ENCODE data around the gene EXTL1.

EXTL1 gene

DNA sequence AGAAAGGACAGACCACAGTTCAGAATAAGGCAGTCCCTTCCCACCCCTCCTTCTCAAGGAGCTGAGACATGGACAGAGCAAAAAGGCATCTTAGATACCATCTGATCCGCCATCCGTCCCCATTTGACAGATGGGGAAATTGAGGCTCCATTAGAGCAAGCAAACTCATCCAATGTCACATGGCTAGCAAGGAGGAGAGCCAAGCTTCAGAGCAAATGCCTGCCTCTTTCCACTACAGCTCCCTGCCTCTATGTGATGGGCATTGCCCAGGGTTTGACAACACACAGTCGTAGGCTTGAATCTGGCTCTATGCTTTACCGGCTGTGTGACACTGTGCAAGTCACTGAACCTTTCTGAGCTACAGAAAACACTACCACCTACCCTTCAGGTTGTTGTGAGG, 20.4 kb downstream of the EXTL1 start:
- no peak for DNase-seq (ENCODE audit: low read depth in 2 of 2)

DNA sequence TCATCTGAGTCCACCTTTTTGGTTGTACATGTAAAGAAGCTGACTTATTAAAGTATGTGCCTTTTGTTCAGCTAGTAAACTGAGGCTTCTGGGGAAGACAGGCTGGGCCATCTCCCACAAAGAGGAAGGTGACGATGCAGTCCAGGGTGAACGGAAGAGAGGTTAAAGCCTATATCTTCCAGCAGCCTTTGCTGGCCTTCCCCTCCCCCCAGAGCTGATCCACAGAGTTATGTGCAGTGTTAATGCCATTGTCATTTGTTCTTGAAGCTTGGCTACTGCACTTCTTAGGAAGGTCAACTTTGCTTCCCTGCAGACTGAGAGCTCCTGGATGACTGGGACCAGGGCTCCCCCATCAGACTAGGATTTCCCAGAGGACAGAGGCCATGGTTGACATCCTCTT, 22.2 kb downstream of the EXTL1 start:
- DNase-seq (ENCODE audit: low read depth in 2 of 2), result no peak

DNA sequence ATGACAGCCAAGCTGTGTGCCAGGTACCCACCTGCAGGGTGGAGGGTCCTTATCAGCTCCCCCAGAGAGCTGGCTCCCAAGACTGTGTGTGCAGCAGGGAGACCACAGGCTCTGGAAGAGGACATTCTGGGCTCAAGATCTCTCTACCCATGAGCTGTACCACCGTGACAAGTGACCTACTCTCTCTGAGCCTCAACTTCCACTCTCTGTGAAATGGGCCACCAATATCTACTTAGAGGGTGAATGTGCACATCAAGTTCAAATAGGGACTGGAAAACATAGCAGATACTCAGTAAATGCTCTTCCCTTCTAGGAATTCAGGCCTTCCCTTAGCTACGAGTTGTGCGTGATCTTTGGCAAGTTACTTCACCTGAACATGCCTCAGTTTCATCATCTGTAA, 22.8 kb downstream of the EXTL1 start:
- DNase-seq (ENCODE audit: low read depth in 2 of 2), result no peak

GRCh38 chr1:26044971-26045721, 23.6 kb downstream of the EXTL1 start:
- DNase-seq (ENCODE audit: low read depth in 2 of 2), result no peak

- no peak for DNase-seq (ENCODE audit: low read depth in 2 of 2)
Measured at GRCh38 chr1:26045722-26046245, 24.2 kb downstream of the EXTL1 start, which contains the start of gene SLC30A2. TSS of gene SLC30A2 (minus strand) at chr1:26046118. CDS start at chr1:26045896, 222 bp downstream.

DNA sequence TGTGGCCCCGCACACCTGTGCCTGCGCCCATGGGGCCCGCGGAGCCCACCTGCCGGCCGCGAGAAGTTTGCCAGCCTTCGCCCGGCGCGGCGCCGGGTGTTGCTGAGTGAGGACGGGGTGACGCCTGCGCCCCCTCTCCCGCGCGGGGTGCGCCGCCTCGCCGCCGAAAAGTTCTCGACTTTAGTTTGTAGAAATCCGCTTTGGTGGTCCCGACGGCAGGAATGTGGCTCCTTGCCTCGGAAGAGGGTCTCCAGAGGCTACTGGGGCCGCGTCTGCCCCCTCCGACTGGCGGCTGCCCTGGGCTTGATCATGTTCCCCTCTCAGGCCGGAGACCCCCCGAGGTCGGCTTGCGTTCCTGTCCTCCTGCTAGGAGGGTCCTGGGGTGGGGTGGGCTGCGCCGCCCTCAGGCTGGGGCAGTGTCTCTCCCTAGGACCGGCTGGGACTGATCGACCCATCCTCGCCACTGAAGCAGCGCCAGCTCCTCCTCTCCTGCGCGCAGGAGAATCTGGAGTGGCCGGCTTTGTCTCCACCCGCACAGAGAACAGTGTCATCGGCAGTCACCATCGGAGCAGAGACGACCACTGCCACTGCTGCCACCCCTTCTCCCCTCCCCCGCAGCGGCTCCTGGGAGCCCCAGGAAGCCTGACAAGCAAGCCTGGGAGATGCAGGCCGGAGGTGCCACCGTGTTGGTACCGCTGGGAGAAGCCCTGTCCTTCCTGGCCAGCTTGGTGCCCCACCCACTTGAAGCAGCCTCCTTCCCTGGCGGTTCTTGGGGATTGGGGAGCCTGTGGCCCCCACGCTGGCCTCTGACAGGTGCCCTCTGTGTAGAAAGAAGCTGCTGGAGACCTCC, 24.9 kb downstream of the EXTL1 start:
- DNase-seq (ENCODE audit: low read depth in 2 of 2), result no peak

GRCh38 chr1:26047278-26047874, 25.8 kb downstream of the EXTL1 start:
- DNase-seq (ENCODE audit: low read depth in 2 of 2), result no peak

DNA sequence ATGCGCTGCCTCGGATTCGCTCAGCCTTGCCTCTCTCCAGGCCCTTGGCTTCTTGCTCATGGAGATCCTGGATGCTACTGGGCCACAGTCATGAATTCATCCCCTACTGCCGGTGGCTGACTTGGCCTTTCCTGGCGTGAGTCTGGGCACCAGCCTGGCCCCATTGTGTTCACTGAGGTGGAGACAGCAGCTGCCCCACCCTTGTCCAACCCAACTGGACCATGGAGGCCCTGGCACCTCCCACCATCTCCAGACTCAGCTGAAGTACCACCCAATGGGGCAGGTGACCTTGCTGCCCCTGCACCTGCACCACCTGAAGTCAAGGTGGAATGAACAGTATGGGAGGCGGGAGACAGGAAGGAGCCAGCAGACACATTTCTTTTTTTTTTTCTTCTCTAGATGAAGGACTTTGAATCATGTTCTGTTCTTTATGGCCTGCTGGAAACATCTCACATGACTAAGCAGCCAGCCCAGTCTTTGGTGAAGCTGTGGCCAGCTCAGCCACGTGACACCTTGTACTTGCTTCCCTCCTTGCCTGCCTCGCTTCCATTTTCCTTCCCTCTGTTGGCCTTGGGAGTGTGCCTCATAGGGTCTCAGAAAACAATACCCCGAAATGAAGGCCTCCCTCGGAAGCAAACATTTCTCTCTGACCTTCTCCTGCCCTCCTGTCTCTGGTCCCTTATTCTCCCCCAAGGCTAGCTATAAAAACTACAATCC, 28.1 kb downstream of the EXTL1 start:
- DNase-seq (ENCODE audit: low read depth in 2 of 2), result no peak

DNA sequence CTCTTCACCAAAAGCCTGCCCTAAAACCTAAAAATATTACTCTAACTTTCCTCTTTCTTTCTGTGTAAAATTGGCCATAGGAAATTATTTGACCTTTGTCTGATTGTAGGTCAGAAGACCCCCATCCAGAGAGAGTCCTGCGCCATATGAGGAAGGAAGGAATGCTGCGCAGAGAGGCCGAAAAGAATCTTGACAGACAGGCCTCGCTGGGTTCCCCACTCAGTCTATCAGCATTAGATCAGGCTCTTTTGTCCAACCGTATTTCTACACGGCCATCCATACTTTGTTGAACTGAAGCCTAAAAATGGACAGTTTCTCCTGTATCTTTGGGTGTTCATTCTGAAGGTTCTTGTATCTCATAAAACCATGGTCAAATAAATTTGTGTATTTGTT, 28.7 kb downstream of the EXTL1 start:
- DNase-seq (ENCODE audit: low read depth in 2 of 2), result no peak

DNA sequence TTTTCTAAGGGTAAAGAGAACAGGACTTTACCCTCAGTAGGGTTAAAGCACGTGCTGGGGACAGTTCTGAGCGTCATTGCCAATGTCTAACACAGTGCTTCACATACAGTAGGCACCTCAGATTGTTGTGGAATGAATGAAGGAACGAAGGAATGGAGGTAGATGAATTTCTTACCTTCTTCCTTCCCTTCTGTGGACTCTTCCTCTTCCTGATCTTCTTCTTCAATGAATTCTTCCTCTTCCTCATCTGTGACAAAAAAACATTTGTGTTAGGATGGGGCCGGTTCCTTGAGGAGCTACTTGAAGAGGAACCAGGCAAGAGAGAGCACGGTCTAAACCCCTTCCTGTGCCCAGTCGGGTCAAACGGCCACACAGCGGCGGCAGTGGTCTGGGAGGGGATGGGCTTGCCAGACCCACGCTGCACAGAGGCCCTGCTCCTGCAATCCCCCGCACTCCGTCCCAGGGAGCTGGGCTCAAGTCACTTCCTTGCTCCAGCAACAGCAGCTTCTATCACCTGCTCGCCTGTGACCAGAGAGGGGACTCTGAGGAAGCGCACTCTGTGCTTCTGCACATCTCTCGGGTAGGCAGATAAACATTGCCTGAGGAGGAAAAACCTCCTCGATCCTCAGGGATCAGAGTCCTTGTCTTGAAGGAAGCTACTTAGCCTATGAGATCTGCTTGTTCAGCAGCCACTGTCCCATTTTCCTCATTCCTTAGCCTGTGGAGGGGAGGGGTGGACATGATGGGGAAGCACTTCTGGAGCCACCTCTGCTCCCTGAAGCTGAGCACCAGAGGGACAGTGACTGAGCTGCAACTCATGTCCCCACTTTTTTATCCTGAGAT, 32.4 kb downstream of the EXTL1 start:
- DNase-seq (ENCODE audit: low read depth in 2 of 2), result no peak

GRCh38 chr1:26055041-26055440, 33.5 kb downstream of the EXTL1 start:
- no peak for DNase-seq (ENCODE audit: low read depth in 2 of 2)

- no peak for DNase-seq (ENCODE audit: low read depth in 2 of 2)
Measured at GRCh38 chr1:26057189-26057588, 35.6 kb downstream of the EXTL1 start.

DNA sequence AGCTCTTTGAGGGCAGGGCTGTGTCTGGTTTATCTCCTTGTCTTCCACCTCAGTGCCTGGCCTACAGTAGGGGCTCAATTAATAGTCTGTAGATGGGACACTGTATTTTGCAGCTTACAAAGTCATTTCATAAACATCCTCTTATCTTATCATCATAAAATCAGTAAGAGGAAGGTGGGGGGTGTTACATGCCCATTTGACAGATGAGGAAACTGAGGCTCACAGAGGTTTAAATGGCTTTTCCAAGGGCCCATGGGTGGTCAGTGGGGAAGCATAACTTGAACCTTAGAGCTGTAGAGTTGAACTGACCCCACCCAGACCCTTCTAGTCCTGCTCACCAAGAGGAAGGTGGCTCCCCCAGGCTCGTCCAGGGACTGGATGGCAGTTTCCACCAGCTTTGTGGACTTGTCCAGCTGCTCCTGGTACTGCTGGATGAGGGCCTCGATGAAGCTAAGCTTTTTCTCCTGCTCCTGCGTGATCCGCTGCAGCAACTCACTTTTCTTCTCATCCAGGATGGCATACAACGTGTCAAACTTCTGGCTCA, 36.5 kb downstream of the EXTL1 start:
- no peak for DNase-seq (ENCODE audit: low read depth in 2 of 2)

- DNase-seq (ENCODE audit: low read depth in 2 of 2), result no peak
Measured at GRCh38 chr1:26059906-26060305, 38.3 kb downstream of the EXTL1 start.

GRCh38 chr1:26060832-26061574, 39.4 kb downstream of the EXTL1 start:
- no peak for DNase-seq (ENCODE audit: low read depth in 2 of 2)

DNA sequence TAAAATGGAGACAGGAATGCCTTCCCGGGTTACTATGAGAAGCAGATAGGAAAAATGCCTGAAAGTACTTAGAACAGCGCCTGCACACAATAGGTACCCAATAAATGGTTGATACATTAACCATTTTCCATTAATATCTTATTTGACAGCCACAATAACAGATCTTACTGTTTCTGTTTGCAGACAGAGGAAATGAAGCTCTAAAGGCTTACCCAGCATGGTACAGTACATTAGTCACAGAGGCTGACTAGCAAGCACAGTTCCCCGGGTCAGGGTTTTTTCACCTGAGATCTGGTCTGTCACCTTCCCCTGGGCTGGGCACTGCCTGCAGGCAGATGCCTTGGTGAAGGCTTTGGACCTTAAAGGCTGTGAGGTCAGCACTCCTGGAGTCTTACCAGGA, 43.0 kb downstream of the EXTL1 start:
- no peak for DNase-seq (ENCODE audit: low read depth in 2 of 2)

DNA sequence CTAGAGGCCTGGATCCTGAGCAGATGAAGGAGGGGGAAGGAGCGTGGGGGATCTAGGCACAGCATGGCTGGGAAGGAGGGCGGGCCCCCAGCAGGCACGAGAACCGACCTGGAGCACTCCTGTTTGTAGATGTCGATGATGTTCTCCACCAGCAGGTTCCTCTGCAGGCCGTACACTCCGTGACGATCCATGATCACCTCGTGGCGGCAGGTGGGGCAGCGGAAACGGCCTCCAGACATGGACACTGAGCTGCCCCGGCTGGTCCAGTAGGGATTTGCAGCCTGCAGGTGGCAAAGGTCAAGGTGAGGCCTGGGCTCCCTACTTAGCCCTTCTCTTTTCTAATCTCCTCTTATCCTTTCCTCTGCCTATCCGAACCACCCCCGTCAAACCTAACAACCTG, 44.6 kb downstream of the EXTL1 start:
- no peak for DNase-seq (ENCODE audit: low read depth in 2 of 2)

DNA sequence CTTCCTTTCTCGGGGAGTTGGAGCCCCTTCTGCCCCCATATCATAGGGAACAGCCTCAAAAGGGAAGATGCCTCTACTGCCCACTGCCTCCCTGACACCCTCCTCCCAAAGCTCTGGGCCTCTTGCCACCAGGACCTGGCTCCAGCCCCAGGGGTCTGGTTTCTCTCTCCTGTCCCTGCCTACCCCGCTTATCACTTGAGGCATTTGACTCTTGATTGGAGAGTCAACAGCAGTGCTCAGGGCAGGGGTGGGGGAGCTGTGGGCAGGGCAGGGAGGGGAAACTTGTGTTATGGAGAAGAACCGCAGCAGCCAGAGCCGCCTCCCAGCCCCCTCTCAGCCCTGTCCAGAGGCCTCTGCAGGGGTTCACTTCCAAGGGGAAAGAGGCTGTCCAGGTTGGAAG, 45.3 kb downstream of the EXTL1 start:
- DNase-seq (ENCODE audit: low read depth in 2 of 2), result no peak

- DNase-seq (ENCODE audit: low read depth in 2 of 2), result no peak
Measured at GRCh38 chr1:26067432-26067911, 45.9 kb downstream of the EXTL1 start, which contains the start of gene TRIM63. TSS of gene TRIM63 (minus strand) at chr1:26067630. CDS start at chr1:26067494, 136 bp downstream.

GRCh38 chr1:26069941-26070295, 48.3 kb downstream of the EXTL1 start:
- no peak for DNase-seq (ENCODE audit: low read depth in 2 of 2)

Measured in activated CD8-positive, alpha-beta memory T cell treated with anti-CD3 and anti-CD28 coated beads for 4 hours (primary cell).